ENCODE measurements around the gene FAM216B.
"Not testable (repeated sequence)": the region's sequence is repeated elsewhere in the genome, so short reads cannot be mapped to it uniquely, and the experiment has no call there.

FAM216B gene

GRCh38 chr13:42780044-42780443 lies 1.3 kb upstream of the FAM216B start:
- DNase-seq (ENCODE audit: low read depth in 2 of 2), result no peak

- DNase-seq (ENCODE audit: low read depth in 2 of 2), result no peak
These were observed 5.3 kb downstream of the FAM216B start for GRCh38 chr13:42786715-42787114.

GRCh38 chr13:42788601-42789000 lies 7.2 kb downstream of the FAM216B start:
- DNase-seq (ENCODE audit: low read depth in 2 of 2), result no peak

GRCh38 chr13:42792154-42792553 lies 10.8 kb downstream of the FAM216B start:
- DNase-seq (ENCODE audit: low read depth in 2 of 2), result no peak

- no peak for DNase-seq (ENCODE audit: low read depth in 2 of 2)
These were observed 13.3 kb downstream of the FAM216B start for GRCh38 chr13:42794577-42795275.

GRCh38 chr13:42795666-42796065 lies 14.3 kb downstream of the FAM216B start:
- no peak for DNase-seq (ENCODE audit: low read depth in 2 of 2)

GRCh38 chr13:42796747-42797356 lies 15.5 kb downstream of the FAM216B start:
- no peak for DNase-seq (ENCODE audit: low read depth in 2 of 2)

- DNase-seq (ENCODE audit: low read depth in 2 of 2), result no peak
These were observed 16.7 kb downstream of the FAM216B start for GRCh38 chr13:42798118-42798517.

- no peak for DNase-seq (ENCODE audit: low read depth in 2 of 2)
These were observed 18.8 kb downstream of the FAM216B start for GRCh38 chr13:42800109-42800643.

GRCh38 chr13:42803563-42804204 lies 22.3 kb downstream of the FAM216B start:
- DNase-seq (ENCODE audit: low read depth in 2 of 2), result no peak

GRCh38 chr13:42804244-42804874 lies 23.0 kb downstream of the FAM216B start:
- DNase-seq (ENCODE audit: low read depth in 2 of 2), result no peak

- DNase-seq (ENCODE audit: low read depth in 2 of 2), result no peak
These were observed 25.9 kb downstream of the FAM216B start for GRCh38 chr13:42807241-42807640.

GRCh38 chr13:42807866-42808265 lies 26.5 kb downstream of the FAM216B start:
- DNase-seq (ENCODE audit: low read depth in 2 of 2), result no peak

- no peak for DNase-seq (ENCODE audit: low read depth in 2 of 2)
These were observed 27.1 kb downstream of the FAM216B start for GRCh38 chr13:42808341-42808940.

- DNase-seq (ENCODE audit: low read depth in 2 of 2), result no peak
These were observed 30.9 kb downstream of the FAM216B start for GRCh38 chr13:42812316-42812715.

- no peak for DNase-seq (ENCODE audit: low read depth in 2 of 2)
These were observed 33.5 kb downstream of the FAM216B start for GRCh38 chr13:42814868-42815267.

GRCh38 chr13:42815681-42816080 lies 34.3 kb downstream of the FAM216B start:
- no peak for DNase-seq (ENCODE audit: low read depth in 2 of 2)

- no peak for DNase-seq (ENCODE audit: low read depth in 2 of 2)
These were observed 35.2 kb downstream of the FAM216B start for GRCh38 chr13:42816538-42816937.

- not testable (repeated sequence) for DNase-seq (ENCODE audit: low read depth in 2 of 2)
These were observed 38.3 kb downstream of the FAM216B start for GRCh38 chr13:42819687-42820086.

- no peak for DNase-seq (ENCODE audit: low read depth in 2 of 2)
These were observed 39.1 kb downstream of the FAM216B start for GRCh38 chr13:42820451-42820850.

- DNase-seq (ENCODE audit: low read depth in 2 of 2), result no peak
These were observed 40.1 kb downstream of the FAM216B start for GRCh38 chr13:42821437-42821836.
